HuH-7.5 (cell line): ENCODE data around the gene AUTS2.

Experiments
- DNase-seq: peaks from one replicate; pipeline ENCODE4 v3.0.0; 2011; ENCODE audit warnings: low spot score

Gene AUTS2

DNA sequence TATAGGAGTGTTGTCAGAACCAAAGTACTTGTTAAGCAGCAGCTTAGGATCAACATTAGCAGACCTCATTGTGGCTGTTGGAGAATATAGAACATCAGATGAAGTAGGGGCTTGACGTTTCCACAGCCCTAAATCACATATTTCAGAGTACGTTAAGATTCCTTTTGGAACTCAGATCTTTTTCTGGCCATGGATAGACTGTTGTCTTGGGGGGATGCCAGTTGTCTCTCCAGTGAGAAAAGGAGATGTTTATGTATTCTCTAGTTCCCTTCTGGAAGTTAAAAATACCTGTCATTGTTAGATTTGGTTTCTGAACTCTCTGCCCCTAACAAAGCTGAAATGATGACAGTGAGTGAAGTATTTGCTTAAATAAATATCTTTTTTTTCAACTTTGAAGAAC is 191.3 kb downstream of the AUTS2 start:
- no peak for DNase-seq

DNA sequence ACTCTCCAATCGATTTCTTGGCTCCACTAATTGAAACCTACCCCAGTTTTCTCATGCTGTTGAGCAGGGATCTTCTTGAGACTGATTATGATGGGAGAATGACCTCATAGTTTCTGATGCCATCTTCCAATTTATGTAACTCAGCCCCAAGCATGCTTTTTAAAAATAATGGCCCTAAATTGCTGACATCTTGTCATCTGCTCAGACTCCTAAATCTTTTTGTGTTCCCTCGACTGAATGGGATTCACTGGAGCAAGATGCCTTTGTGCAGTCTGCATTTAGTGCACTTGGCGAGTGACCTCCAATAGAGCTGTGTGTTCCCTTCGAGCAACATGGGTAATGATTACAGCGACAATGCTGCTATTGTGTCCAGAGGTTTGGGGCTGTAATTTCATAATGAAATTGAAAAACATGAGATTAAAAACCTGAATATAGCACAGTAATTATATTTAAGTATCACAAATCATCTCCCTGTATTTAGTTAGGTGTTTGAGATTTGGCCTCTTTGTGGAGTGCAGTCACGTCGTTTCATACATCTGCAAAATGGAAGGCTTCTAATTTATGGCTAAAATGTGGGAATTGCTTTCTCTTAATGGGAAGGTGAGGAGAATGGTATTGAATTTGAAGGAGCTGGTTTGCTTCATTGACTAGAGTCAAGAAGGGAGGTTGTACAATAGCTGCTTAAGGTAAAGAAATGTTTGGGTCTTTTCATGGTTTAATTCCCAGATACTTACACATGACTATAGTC is 192.9 kb downstream of the AUTS2 start:
- no peak for DNase-seq

GRCh38 chr7:69791739-69792138 is 193.5 kb downstream of the AUTS2 start:
- DNase-seq = no peak

- DNase-seq = no peak
These were observed 197.7 kb downstream of the AUTS2 start for GRCh38 chr7:69795932-69796331.

DNA sequence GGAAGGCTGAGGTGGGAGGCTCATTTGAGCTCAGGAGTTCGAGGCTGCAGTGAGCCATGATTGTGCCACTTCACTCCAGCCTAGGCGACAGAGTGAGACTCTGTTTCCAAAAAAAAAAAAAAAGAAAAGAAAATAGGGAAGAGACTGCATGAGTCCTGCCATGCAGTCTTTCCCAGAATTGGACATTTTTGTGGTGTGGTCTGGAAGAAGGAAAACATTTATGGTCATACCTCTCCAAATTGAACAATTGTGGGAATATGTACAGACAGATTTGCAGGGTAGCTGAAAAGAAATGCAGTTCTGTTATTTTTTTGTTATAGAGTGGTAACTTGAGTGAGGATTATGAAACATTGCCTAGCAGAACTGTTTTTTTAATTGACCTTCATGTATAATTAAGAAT is 198.1 kb downstream of the AUTS2 start:
- DNase-seq = no peak

GRCh38 chr7:69799048-69799697 is 200.9 kb downstream of the AUTS2 start:
- no peak for DNase-seq

DNA sequence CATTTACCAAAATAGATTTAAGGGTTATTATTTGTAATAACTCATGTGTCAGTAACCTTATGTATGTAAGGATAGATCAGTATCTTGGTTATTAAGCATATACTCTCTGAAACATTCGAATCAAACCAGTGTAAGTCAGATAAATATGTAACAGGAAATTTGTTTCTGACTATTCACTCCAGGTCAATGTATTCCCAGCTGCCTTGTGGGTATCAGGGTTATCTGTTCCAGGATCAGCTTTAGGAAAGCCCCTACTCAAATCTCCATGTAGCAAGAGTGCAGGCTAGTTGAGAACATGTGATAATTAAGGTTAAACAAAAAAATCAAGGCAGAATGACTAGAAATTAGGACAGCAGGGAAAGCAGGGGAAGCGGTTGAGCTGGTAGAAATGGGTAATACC is 201.7 kb downstream of the AUTS2 start:
- no peak for DNase-seq

GRCh38 chr7:69800495-69800894 is 202.2 kb downstream of the AUTS2 start:
- no peak for DNase-seq

GRCh38 chr7:69801729-69802682 is 203.7 kb downstream of the AUTS2 start:
- no peak for DNase-seq

DNA sequence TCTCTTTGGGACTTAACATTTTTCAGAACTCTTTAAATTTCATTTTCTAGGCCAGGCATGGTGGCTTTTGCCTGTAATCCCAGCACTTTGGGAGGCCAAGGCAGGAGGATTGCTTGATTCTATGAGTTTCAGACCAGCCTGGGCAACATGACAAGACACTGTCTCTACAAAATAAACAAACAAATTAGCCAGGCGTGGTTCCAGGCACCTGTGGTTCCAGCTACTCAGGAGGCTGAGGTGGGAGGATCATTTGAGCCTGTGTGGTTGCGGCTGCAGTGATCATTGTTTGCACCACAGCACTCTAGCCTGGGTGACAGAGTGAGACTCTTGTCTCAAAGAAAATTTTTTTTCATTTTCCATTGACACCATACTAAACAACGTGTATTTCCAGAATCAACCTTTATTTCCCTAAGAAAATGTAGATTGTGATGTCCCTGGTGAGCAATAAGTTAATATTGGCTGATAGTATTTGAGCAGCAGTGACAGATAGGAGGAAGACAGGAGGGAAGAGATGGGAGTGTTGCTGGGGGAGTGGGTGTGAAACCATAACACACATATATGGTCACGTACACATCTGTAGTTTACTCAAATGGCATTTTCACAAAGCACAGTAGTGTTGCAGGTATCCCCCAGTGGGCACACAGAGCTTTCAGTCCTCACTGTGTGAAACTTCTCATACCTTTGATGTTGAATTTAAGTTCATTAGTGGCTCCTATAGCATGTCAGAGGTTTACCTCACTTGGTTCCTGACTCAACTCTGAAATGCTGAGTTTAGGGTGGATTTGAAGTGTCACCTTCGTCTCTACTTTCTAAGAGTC is 205.6 kb downstream of the AUTS2 start:
- no peak for DNase-seq

DNA sequence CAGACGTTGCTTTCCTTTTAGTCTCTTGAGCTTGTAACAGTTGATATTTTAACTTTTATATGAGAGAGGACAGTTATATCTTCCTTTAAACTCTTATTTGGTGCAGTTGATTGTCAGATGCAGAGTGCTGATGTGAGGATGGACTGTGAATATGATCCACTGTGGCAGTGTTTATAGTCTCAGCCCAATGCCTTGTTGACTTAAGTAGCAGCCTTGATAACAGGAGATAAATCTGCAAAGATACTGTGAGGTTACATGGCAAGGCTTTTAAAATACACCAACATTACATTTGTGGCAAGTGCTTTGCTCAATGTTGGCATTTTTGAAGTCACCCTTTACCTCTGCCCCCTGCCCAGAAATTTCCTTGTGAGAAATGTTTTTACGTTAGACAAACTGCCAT is 206.7 kb downstream of the AUTS2 start:
- no peak for DNase-seq

DNA sequence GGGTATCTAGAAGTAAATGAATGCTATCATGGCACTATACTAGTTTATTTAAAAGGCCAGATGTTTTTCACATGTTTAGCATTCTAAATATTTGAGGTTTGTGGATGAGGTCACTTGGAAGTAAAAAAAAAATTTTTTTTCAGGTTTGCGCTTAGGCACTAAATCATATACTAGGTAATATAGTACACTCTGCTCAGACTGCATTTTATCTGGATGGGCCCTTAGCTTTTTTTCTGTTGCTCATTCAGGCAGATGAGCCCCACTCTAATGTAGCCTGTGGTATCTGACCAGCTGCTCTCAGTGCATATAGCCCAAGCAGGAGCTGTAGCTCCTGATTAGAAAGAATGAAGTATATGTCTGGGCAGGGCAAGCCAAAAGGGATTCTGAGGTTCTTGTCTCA is 210.1 kb downstream of the AUTS2 start:
- DNase-seq = no peak

GRCh38 chr7:69811476-69812308 is 213.4 kb downstream of the AUTS2 start:
- DNase-seq = no peak

DNA sequence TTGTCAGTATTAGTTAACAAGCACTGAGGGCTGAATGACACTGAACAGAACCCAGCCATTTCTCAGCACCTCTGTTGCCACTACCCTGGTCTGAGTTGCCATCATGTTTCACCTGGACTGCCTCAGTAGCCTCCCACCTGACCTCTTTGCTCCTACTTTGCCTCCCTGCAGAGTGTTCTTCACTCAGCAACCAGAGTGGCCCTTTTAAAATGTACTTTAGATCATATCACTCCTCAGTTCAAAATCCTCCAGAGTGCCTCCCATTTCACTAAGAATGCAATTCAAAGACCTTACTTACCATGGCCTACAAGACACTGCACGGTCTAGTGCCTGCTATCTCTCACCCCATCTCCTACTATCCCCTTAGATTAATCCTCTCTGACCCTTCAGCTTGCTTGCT is 214.5 kb downstream of the AUTS2 start:
- DNase-seq = no peak

- DNase-seq = no peak
These were observed 215.5 kb downstream of the AUTS2 start for GRCh38 chr7:69813637-69814240.

DNA sequence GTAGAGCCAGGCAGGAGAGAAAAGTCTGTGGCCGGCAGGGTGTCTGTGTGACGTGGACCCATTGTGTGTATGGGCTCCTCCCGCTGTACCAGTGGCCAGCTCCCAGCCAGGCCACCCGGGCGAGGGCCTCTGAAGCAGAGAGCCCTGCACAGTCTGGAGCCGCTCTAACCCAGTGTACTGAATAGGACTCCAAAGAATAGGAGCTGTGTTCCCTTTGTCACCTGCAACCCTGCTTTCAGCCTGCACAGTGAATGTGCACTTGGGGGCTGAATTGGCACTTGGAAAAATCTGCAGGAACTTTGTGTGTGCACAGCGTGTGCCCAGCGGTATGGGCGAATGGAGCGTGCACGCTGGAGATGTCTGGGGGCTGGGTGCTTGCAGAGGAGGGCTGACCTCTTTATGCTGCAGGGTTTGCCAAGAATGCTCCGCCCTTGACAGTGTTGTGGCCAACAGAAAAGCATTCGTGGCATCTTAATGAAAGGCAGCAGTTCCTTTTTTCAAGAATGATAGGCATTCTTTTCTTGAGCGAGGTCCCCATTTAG is 216.2 kb downstream of the AUTS2 start:
- DNase-seq = no peak

GRCh38 chr7:69816501-69816900 is 218.2 kb downstream of the AUTS2 start:
- no peak for DNase-seq

DNA sequence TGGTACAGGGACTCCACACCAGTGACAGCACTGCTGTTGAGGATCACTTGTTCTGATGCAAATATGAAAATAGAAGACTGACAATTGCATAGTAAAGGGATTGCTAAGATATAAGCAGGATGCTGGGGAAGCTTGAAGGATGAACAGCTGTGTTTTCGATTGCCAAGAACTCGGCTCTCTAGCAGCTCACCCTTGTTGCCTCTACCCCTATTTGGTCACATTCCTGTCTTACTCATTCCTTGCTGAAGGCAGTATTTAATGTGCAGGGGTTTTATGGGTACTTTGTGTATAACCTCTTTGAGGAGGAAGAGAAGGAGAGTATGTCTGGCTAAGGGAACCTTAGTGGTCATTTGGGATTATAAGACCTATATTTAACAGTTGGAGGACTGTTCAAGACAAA is 218.8 kb downstream of the AUTS2 start:
- no peak for DNase-seq

DNA sequence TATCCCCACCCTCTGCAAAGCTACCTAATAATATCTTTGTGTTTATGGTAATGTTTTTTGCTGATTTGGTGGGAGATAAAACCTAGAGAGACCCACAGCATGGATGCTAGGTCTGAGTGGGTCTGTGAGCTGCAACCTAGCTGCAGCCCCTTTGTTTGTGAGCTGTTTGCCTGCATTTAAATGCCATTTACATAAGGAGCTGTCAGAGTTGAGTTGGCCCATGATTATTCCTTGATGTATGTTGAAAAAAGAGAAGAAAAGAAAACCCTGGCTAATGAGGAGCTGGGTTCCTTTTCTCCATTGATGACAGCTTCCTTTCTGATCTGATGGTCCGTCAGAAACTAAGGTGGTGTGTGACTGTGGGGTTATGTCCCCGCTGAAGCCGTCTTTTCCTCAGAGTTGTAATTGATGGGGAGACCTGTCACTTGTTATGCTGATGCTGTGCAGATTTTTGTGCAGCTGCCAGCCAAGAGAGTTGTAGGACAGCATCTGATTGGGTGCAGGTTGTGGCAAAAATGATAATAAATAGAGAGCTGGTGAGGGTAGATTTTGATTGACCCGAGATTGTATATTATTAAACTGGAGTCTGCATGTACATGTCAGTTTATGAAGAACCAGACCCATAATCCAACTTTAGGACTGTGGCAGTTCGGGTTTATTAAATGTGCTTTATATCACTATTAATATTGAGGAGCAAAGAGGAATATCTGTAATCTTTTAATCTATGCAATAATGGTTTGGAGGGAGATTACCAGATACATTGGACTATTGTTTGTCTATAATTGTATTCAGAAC is 219.8 kb downstream of the AUTS2 start:
- no peak for DNase-seq
